Measurements from ENCODE around the gene CHRNB1.

The CHRNB1 gene

GRCh38 chr17:7414837-7415236, 30.0 kb upstream of the CHRNB1 start:
- no peak for DNase-seq (ENCODE audit: low spot score)

DNA sequence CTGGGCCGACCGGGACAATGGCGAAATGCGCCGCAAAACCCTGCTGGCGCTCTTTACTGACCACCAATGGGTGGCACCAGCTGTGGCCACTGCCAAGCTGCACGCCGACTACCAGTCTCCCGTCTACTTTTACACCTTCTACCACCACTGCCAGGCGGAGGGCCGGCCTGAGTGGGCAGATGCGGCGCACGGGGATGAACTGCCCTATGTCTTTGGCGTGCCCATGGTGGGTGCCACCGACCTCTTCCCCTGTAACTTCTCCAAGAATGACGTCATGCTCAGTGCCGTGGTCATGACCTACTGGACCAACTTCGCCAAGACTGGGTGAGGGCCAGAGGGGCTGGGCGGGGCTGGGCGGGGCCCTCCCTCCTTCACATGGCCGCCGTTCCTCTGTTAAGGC, 29.1 kb upstream of the CHRNB1 start:
- DNase-seq (ENCODE audit: low spot score), result no peak

DNA sequence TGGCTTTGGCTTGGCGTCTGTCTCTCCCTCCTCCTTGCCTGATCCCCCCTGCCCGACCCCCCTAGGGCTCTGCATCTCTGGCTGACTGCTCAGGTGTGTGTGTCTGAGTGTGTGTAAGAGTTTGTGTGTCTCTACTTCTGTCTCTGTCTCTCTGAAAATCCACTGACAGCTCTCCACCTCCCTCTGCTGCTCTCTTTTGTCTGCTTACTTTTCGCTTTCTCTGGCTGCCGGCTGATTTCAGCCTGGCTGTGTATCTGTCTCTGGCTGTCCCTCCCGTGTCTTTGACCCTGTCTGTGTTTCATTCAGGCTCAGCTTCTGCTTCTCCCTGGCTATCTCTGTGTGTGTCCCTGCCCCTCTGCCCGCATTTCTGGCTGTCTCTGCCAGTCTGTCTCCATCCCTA, 28.5 kb upstream of the CHRNB1 start:
- no peak for DNase-seq (ENCODE audit: low spot score)

DNA sequence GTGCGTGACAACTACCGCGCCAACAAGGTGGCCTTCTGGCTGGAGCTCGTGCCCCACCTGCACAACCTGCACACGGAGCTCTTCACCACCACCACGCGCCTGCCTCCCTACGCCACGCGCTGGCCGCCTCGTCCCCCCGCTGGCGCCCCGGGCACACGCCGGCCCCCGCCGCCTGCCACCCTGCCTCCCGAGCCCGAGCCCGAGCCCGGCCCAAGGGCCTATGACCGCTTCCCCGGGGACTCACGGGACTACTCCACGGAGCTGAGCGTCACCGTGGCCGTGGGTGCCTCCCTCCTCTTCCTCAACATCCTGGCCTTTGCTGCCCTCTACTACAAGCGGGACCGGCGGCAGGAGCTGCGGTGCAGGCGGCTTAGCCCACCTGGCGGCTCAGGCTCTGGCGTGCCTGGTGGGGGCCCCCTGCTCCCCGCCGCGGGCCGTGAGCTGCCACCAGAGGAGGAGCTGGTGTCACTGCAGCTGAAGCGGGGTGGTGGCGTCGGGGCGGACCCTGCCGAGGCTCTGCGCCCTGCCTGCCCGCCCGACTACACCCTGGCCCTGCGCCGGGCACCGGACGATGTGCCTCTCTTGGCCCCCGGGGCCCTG, 27.7 kb upstream of the CHRNB1 start:
- DNase-seq (ENCODE audit: low spot score), result no peak

- DNase-seq (ENCODE audit: low spot score), result no peak
Observed at GRCh38 chr17:7418472-7419152, 26.2 kb upstream of the CHRNB1 start.

DNA sequence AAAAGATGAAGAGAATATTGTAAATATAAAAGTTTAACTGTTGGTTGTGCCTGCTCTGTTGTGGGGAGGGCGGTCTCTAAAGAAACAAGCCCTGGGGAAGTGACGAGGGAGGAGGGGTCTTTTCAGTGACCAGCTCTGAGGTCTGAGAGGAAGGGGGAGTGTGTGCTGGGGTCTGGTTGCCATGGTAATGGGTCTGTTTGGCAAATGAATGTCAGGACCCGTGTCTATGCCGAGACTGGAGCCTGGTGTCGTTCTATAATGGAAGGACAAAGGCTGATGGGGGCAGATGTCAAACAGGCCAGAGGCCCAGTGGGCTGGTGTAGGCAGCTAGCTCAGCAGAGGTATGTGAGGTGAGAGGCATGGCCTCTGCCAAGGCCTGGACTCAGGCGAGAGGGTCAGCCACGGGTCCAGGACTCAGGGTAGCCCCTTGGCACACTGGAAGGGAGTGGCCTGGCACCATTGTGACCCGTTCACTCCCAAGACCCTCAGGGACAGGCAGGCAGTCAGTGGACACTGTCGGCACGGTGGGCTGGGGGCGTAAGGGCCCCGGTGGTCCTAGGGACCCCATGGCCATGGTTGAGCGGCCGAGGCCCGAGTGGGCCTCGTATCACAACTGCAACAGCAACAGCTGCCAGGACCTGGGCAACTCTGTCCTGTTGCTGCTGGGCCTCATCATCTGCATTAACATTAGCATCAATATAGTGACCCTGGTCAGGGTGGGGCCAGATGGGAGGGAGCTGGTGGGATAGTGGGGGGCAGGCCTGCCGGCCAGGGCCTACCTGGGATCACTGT, 24.8 kb upstream of the CHRNB1 start, which contains the start of gene SPEM1:
Gene SPEM1 (plus strand): TSS at position 506 of the 792 bp plus-strand sequence. CDS start 61 bp downstream, at position 567.
- DNase-seq (ENCODE audit: low spot score), result no peak

DNA sequence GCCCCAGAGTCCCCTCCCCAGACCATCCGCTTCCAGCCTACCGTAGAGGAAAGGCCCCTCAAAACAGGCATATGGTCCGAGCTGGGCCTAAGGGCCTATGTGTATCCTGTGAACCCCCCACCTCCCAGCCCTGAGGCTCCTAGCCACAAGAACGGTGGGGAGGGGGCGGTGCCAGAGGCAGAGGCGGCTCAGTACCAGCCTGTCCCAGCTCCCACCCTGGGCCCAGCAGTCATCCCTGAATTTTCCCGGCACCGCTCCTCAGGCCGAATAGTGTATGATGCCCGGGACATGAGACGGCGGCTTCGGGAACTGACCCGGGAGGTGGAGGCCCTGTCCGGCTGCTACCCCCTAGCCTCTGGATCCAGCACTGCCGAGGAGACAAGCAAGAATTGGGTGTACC, 23.7 kb upstream of the CHRNB1 start:
- DNase-seq (ENCODE audit: low spot score), result no peak

- no peak for DNase-seq (ENCODE audit: low spot score)
Observed at GRCh38 chr17:7423679-7424078, 21.2 kb upstream of the CHRNB1 start.

- no peak for DNase-seq (ENCODE audit: low spot score)
Observed at GRCh38 chr17:7425316-7425715, 19.5 kb upstream of the CHRNB1 start, which contains the start of gene SPEM2. Gene SPEM2 (plus strand): TSS chr17:7425616. CDS start chr17:7425689, 73 bp downstream.

GRCh38 chr17:7425756-7426155, 19.1 kb upstream of the CHRNB1 start:
- DNase-seq (ENCODE audit: low spot score), result no peak

DNA sequence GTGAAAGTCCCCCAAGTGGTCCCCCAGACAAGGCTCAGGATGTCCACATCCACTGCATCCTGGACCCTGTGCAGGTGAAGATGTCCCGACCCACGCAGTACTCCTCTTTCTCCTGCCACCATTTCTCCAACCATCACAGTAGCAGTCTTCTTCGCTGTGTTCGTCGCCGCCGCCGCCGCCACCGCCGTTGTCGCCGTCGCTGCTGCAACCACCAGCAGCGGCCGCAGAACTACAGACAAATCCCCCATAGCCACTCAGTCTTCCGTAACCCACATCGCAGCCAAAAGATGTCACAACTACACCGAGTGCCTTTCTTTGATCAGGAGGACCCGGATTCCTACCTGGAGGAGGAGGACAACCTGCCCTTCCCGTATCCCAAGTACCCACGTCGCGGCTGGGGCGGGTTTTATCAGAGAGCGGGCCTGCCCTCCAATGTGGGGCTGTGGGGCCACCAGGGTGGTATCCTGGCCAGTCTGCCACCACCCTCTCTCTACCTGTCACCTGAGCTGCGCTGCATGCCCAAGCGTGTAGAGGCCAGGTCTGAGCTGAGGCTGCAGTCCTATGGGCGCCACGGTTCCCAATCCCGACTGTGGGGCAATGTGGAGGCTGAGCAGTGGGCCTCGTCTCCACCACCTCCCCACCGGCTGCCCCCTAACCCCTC, 18.5 kb upstream of the CHRNB1 start:
- DNase-seq (ENCODE audit: low spot score), result no peak

DNA sequence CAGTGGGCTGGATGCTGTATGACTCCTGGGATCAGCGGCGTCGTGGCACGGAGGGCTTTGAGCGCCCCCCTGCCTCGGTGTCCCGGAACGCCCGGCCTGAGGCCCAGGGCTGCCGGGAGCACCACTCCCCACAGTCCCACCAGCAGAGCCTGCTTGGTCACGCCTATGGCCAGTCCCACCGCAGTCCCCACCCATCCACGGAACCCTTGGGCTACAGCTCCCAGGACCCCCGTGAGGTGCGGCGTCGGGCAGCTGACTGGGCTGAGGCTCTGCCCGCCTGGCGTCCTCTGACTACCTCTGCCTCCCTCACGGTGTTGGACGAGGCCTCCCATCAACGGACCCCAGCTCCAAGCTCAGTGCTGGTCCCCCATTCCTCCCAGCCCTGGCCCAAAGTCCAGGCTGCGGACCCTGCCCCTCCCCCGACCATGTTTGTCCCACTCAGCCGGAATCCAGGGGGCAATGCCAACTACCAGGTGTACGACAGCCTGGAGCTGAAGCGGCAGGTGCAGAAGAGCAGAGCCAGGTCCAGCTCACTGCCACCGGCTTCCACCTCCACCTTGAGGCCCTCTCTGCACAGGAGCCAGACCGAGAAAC, 17.9 kb upstream of the CHRNB1 start:
- DNase-seq (ENCODE audit: low spot score), result no peak

- DNase-seq (ENCODE audit: low spot score), result no peak
Observed at GRCh38 chr17:7427549-7427948, 17.3 kb upstream of the CHRNB1 start.

- no peak for DNase-seq (ENCODE audit: low spot score)
Observed at GRCh38 chr17:7428557-7428956, 16.3 kb upstream of the CHRNB1 start, which contains the start of gene SPEM3. Gene SPEM3 (plus strand): TSS chr17:7428857. CDS start chr17:7428903, 46 bp downstream.

GRCh38 chr17:7429722-7430121, 15.1 kb upstream of the CHRNB1 start:
- DNase-seq (ENCODE audit: low spot score), result no peak

DNA sequence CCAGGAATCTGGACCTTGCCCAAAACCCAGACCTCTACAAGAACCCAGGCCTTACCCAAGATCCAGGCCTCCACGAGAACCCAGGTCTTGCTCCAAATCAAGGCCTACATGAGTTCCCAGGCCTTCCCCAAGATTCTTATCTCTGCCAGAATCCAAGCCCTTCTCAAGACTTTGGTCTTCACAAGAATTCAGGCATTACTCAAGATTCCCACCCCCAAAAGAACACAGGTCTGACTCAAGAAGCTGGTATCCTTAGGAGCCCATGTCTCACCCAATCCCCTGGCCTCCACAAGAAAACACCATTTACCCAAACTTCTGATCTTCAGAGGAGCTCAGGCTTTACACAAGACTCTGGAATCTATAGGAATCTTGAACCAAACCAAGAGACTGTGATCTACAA, 13.6 kb upstream of the CHRNB1 start:
- DNase-seq (ENCODE audit: low spot score), result no peak

DNA sequence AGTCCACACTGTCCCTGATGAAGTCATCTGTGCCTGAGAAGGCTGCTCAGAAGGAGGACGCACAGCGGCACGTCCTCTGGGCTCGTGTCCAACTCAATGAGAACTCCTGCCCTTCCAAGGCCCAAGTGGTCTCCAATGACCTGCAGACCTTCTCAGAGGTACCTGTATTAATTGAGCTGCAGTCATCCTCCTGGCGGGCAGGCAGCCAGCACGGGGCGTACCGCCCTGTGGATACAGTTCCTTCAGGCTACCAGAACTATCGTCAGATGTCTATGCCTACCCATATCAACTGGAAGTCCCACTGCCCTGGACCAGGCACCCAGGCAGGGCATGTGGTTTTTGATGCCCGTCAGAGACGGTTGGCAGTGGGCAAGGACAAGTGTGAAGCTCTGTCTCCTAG, 12.6 kb upstream of the CHRNB1 start:
- DNase-seq (ENCODE audit: low spot score), result no peak

DNA sequence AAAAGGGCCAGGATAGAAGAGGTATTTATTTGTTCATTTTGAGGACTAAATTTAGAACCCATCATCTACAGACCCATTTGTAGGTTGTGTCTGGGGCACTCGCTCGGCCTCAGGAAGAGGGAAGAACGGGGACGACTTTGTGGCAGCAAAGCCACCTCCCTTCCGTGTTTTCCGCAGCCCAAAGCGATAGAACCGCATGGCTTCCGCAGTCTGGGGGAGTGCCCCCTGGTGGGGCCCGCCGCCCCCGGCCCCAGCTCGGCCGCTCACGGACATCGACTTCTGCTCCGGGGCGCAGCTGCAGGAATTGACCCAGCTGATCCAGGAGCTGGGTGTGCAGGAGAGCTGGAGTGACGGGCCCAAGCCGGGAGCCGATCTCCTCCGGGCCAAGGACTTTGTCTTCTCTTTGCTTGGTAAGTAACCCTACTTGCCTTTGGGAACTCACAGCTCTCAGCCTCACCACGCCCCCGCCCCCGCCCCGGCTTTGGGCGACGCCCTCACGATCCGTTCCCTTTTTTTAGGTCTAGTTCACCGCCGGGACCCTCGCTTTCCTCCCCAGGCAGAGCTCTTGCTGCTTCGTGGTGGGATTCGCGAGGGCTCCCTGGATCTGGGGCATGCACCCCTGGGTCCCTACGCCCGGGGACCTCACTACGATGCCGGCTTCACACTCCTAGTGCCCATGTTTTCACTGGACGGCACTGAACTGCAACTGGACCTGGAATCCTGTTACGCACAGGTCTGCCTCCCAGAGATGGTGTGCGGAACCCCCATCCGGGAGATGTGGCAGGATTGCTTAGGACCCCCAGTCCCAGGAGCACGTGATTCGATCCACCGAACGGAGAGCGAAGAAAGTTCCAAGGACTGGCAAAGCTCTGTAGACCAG, 8.9 kb upstream of the CHRNB1 start:
- DNase-seq (ENCODE audit: low spot score), result no peak

DNA sequence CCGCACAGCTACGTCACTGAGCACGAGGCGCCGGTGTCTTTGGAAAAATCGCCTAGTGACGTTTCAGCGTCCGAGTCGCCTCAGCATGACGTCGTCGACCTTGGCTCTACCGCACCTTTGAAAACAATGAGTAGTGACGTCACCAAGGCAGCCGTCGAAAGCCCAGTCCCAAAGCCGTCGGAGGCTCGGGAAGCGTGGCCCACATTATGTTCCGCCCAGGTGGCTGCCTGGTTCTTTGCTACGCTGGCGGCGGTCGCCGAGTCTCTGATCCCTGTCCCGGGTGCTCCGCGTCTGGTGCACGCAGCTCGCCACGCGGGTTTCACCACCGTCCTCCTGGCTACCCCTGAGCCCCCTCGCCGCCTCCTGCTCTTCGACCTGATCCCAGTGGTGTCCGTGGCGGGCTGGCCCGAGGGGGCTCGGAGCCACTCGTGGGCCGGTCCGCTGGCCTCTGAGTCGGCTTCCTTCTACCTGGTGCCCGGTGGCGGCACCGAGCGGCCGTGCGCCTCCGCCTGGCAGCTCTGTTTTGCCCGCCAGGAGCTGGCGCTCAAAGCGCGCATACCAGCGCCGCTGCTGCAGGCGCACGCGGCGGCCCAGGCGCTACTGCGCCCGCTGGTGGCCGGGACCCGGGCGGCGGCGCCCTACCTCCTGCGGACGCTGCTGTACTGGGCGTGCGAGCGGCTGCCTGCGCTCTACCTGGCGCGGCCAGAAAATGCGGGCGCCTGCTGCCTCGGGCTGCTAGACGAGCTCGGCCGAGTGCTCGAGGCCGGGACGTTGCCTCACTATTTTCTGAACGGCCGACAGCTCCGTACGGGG, 8.1 kb upstream of the CHRNB1 start:
- peak; percentile 89 for DNase-seq (ENCODE audit: low spot score)

DNA sequence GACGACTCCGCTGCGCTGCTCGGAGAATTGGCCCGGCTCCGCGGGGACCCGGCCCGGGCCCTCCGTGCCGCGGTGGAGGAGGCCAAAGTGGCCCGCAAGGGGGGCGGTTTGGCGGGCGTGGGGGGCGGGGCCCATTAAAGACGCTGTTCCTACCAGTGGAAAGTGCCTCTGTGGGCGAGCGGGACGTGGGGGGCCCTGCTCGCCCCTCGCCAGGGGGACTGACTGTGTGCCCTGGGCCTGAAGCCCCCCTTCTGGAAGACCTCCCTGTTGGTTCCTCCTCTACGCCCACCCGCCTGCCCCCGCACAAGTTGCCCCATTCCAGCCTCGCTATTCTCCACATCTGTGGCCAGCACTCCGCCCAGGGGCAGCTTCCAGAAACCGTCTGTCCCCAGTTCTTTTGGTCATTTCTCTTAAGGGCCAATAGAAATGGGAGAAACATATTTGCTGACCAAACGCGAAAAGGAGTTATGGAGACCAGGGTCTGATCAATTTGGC, 7.4 kb upstream of the CHRNB1 start:
- no peak for DNase-seq (ENCODE audit: low spot score)

Measured in AG08396 (cell line).